ENCODE results near the gene MRNIP. TPM values are rescaled to one million over a fixed set of nuclear protein-coding genes. Genes with fewer than 3 reads are reported as not detected.

The MRNIP gene
- polyA plus RNA-seq, 2 of the 4 experiments (the other 2 are of a cell fraction), result 21.4 to 29.7 TPM

DNA sequence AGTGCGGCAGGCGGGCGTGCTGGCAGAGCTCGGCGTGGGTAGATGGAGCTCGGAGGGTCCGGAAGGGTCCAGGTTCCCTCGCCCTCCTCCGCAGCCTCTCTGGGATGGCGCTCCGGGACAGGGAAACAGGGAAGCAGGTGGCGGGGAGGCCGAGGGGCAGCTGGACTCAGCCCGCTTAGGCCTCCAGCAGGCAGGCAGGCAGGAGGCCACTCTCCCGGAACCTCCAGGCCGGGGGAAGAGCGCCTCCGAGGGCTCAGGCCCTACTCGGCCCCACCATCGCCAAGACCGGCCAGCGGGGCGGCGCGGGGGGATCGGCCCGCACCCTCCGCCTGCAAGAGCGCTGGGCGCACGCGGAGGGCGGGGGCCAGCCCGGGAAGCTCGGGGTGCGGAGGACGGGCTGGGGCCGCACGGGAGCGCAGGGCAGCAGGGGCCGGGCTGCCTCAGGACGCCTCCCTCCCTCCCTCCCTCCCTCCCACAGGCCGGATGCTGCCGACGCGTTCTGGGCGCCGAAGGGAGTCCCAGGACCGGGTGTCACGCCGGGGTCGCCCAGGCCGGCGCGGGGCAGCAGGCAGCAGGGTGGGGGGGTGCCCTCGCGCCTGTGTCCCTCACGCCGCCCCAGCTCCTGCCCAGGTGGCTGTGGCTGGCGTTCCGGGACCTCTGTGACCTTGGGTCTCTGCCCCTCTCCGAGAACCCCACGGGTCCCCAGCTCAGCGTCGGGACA is 52.9 kb downstream of the MRNIP start:
- ChIA-PET POLR2A (interaction anchor here (0.8 to 1.1 kb wide), 2 partner anchors 14 to 15 kb away, joined by 3 to 5 read pairs; partner anchors contain the start of gene SQSTM1), CTCF (interaction anchor here (0.9 to 1.6 kb wide), 4 partner anchors 14 to 43 kb away, joined by 3 to 5 read pairs (median 3); no protein-coding TSS in a partner anchor)
- Histone ChIP-seq H3K4me1 (peaks cover 44% of the 10 kb centered on the region), H3K9me3 (no peaks in the 10 kb centered on the region), H3K4me2 (peak overlapping the region; percentile 95), H3K4me3 (peak overlapping the region; percentile 94), H3K27ac (peak overlapping the region; percentile 91 to 99)
- 12% methylated on average over 10 of the region's 65 CpGs for WGBS (ENCODE audit: missing lambda C conversion rate)
- TF ChIP-seq RARB (CRISPR knock-in tag; IDR thresholded peaks at IDR 0.05) (no peak), HOXA7 (CRISPR knock-in tag; IDR thresholded peaks at IDR 0.05) (no peak), MAX (IDR thresholded peaks at IDR 0.05) (peak; percentile 29; the same call in 1 of the 2 replicates), POLR2A (IDR thresholded peaks at IDR 0.05; ENCODE audit: low read length) (peak; percentile 10; the same call in 1 of the 2 replicates), MYC (IDR thresholded peaks at IDR 0.05; ENCODE audit: borderline replicate concordance, low read length) (no peak), E2F6 (IDR thresholded peaks at IDR 0.05; ENCODE audit: borderline replicate concordance, low read depth) (0 out of 2 replicates have a peak, but pooled peaks have one; percentile 24), NR3C1 (IDR thresholded peaks at IDR 0.05) (no peak), RNF2 (IDR thresholded peaks at IDR 0.05; ENCODE audit: borderline replicate concordance, low read depth) (no peak), PHF8 (IDR thresholded peaks at IDR 0.05; ENCODE audit: borderline replicate concordance, low read depth) (no peak), HES2 (IDR thresholded peaks at IDR 0.05) (no peak), ZSCAN20 (CRISPR knock-in tag; IDR thresholded peaks at IDR 0.05) (no peak)
- FAIRE-seq (no peak), ATAC-seq (peak; percentile 2 to 5; a peak in 5 of 6 replicates), DNase-seq (ENCODE audit: low read depth in 1 of 2, low spot score in 1 of 2) (peak in 1 of 2 experiments; percentile 29)

DNA sequence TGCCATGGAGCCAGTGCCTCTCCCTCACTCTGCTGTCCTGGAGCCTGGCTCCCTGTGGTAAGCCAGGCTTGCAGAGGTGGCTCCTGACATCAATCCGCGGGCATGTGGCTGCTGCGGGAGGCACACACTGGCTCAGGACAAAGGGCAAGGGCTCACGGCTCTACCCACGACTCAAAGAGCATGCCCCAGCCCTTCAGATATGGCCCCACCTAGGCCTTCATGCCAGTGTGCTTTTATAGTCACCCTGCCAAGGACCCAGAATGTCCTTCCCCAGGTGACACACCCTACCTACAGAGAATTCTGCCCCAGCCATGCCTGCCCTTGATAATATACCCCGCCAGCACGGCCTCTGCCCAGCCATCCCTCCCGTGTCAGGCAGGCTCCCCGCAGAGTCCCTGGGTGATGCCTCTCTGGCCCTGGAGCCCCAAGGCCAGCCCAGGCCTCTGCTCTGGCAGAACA is 53.5 kb downstream of the MRNIP start:
- peak in 1 of 2 experiments; percentile 0; a peak in 2 of 6 replicates for ATAC-seq
- POLR2A ChIA-PET, result interaction anchor here (0.8 to 1.1 kb wide), 2 partner anchors 14 to 15 kb away, joined by 3 to 5 read pairs; partner anchors contain the start of gene SQSTM1

DNA sequence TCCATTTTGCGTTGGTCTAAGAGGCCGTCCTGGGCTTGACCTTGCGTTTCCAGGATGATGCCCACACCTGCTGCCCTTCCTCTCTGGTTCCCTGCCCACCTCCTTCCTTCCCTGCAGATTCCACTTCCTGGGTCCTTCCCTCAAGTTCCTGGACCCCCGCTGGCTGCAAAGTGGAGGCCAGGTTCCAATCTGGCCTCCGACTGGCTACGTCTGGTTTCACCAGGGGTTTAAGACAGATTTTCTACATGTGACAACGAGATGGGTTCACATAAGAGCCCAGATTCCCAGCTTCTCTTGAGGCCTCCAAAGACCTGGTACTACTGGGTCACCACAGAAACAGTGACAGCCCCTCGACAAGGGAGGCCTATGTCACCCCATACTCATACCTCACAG is 54.1 kb downstream of the MRNIP start:
- ChIA-PET POLR2A (no interaction called here), CTCF (interaction anchor here (0.8 to 6.2 kb wide), 3 partner anchors 9 to 25 kb away, joined by 3 to 86 read pairs (median 3); no protein-coding TSS in a partner anchor)
- TF ChIP-seq RCOR1 (IDR thresholded peaks at IDR 0.05; ENCODE audit: low read depth, low read length) (no peak), CTCF (IDR thresholded peaks at IDR 0.05) (no peak), HMGXB4 (CRISPR knock-in tag; IDR thresholded peaks at IDR 0.05; ENCODE audit: borderline replicate concordance) (no peak), CEBPB (IDR thresholded peaks at IDR 0.05) (no peak), CBX8 (IDR thresholded peaks at IDR 0.05) (no peak), NFE2L2 (conservative IDR thresholded peaks at IDR 0.05; ENCODE audit: low read length) (no peak), MYC (IDR thresholded peaks at IDR 0.05; ENCODE audit: borderline replicate concordance, low read length) (no peak), HEYL (CRISPR knock-in tag; IDR thresholded peaks at IDR 0.05) (no peak), RARB (CRISPR knock-in tag; IDR thresholded peaks at IDR 0.05) (no peak), ELK1 (IDR thresholded peaks at IDR 0.05; ENCODE audit: low read depth, low read length) (no peak)
- H3K9me3 ChIP-seq, result no peaks in the 10 kb centered on the region
- ATAC-seq, result no peak
- H3K4me1 ChIP-seq, result peaks cover 44% of the 10 kb centered on the region
- peak overlapping the region; percentile 94; the same call in 2 of the 3 replicates for H3K4me3 ChIP-seq
- H3K27ac ChIP-seq, result peak overlapping the region; percentile 91 to 99
- 93% methylated on average over 8 of the region's 8 CpGs for WGBS (ENCODE audit: missing lambda C conversion rate)
- DNase-seq (ENCODE audit: low read depth in 1 of 2, low spot score in 1 of 2), result no peak
- no peak for FAIRE-seq
- peak overlapping the region; percentile 95 for H3K4me2 ChIP-seq

More for the DNA sequence above, 53.5 kb downstream of the MRNIP start:
- TF ChIP-seq SREBF2 (IDR thresholded peaks at IDR 0.05) (no peak), NPAS2 (CRISPR knock-in tag; IDR thresholded peaks at IDR 0.05; ENCODE audit: borderline replicate concordance) (no peak)
- peak overlapping the region; percentile 91 to 99 for H3K27ac ChIP-seq
- no peak for FAIRE-seq
- H3K9me3 ChIP-seq, result no peaks in the 10 kb centered on the region
- H3K4me2 ChIP-seq, result peak overlapping the region; percentile 95
- 26% methylated on average over 7 of the region's 9 CpGs for WGBS (ENCODE audit: missing lambda C conversion rate)
- DNase-seq (ENCODE audit: low read depth in 1 of 2, low spot score in 1 of 2), result no peak
- CTCF ChIA-PET, result interaction anchor here (1.1 to 1.6 kb wide), 3 partner anchors 13 to 33 kb away, joined by 3 read pairs; no protein-coding TSS in a partner anchor
- H3K4me3 ChIP-seq, result peak overlapping the region; percentile 94
- peaks cover 44% of the 10 kb centered on the region for H3K4me1 ChIP-seq
